ENCODE data around the gene MAD1L1. TPM values are rescaled to one million over a fixed set of nuclear protein-coding genes. Genes with fewer than 3 reads are reported as not detected.
A peak's percentile ranks its signal among the peaks of the same experiment; 100 is the strongest.

The MAD1L1 gene
- total and polyA plus RNA-seq, 2 of the 8 experiments (the other 6 are each of a cell fraction or from before 2014, with no cell fraction given), result 40.4 to 44.6 TPM

DNA sequence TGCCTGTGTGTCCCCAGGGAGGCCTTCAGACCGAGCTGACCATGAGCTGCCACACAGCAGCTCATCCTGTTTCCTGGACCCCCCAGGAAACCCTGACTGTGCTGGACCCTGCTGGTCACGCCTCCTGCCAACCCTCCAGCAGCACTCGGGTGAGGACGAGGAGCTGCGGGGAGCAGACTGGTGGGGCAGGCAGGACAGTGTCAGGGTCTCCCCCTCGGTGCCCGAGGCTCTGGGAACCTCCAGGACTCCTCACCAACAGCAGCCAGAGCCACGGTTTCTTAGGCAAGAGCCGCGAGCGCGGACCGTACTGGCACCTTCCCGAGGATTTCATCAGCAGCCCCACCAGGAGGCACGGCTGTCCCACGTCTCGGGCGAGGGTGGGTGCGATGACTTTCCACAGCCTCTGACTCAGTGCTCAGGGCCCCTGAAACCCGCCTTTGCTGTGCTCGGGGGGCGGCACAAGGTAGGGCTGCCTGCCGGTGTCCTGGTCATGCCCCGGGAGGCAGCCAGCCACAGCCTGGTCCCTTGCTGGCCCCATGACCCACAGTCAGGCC is 375.8 kb downstream of the MAD1L1 start:
- Histone ChIP-seq H2BK12ac (ENCODE audit: low read depth, low read length) (no peak overlapping the region), H3K4me2 (ENCODE audit: insufficient read depth in 1 of 2, low read depth in 2 of 2, low read length in 2 of 2) (no peak overlapping the region), H2BK120ac (replicated peaks; ENCODE audit: low read depth, low read length) (no peak overlapping the region), H2AFZ (ENCODE audit: low read length) (no peak overlapping the region), H3K79me1 (ENCODE audit: low read depth, low read length) (no peaks in the 10 kb centered on the region), H3K27ac (ENCODE audit: low read depth, low read length) (peak overlapping the region; percentile 45; the same call in 1 of the 2 replicates), H4K91ac (replicated peaks; ENCODE audit: insufficient read length, low read length) (no peak overlapping the region), H3K4me3 (ENCODE audit: extremely low read depth in 1 of 4, insufficient read depth in 2 of 4, low read depth in 3 of 4, low read length in 4 of 4) (no peak overlapping the region), H3K4me1 (replicated peaks in 1 of 4; ENCODE audit: control insufficient read depth in 3 of 4, insufficient read depth in 4 of 4, low read length in 3 of 4) (no peaks in the 10 kb centered on the region), H3K9me3 (ENCODE audit: insufficient read depth in 2 of 2, low read depth in 1 of 2, low read length in 1 of 2) (no peaks in the 10 kb centered on the region), H3K27me3 (replicated peaks in 1 of 4; ENCODE audit: control insufficient read depth in 3 of 4, extremely low read depth in 1 of 4, insufficient read depth in 3 of 4, low read length in 3 of 4) (no peaks in the 10 kb centered on the region), H3K18ac (ENCODE audit: extremely low read depth, low read length) (no peak overlapping the region), H2BK5ac (ENCODE audit: low read depth, low read length) (no peak overlapping the region; the same call in 1 of the 2 replicates), H3K79me2 (ENCODE audit: control insufficient read depth in 1 of 2, insufficient read depth in 2 of 2, low read length in 2 of 2) (no peaks in the 10 kb centered on the region), H3K36me3 (ENCODE audit: control insufficient read depth in 2 of 4, insufficient read depth in 4 of 4, low read length in 3 of 4) (no peaks in the 10 kb centered on the region), H2BK15ac (ENCODE audit: low read length) (no peak overlapping the region), H3K9ac (replicated peaks in 1 of 4; ENCODE audit: extremely low read depth in 1 of 4, low read depth in 3 of 4, low read length in 3 of 4) (no peak overlapping the region), H3K14ac (ENCODE audit: insufficient read length) (no peak overlapping the region), H2AK5ac (ENCODE audit: low read depth, low read length) (no peak overlapping the region), H4K20me1 (replicated peaks in 1 of 2; ENCODE audit: control insufficient read depth in 1 of 2, insufficient read depth in 2 of 2, low read length in 2 of 2) (no peaks in the 10 kb centered on the region), H4K8ac (ENCODE audit: extremely low read depth, insufficient read depth, low read length) (peak overlapping the region; percentile 25; the same call in 1 of the 2 replicates), H4K5ac (ENCODE audit: insufficient read length, low read depth, low read length) (no peak overlapping the region), H3K23me2 (ENCODE audit: low read depth, low read length) (no peaks in the 10 kb centered on the region), H2BK20ac (ENCODE audit: low read length) (no peak overlapping the region), H3K56ac (replicated peaks; ENCODE audit: insufficient read length, low read depth, low read length) (no peak overlapping the region), H3K23ac (ENCODE audit: insufficient read length) (no peak overlapping the region), H3K4ac (replicated peaks; ENCODE audit: insufficient read length, low read depth, low read length) (no peak overlapping the region)
- 84% methylated on average over 20 of the region's 24 CpGs; no CpG with 5 or more reads in 1 of the 2 experiments for WGBS, 2 experiments (ENCODE audit: extremely low coverage in 1 of 2, insufficient coverage in 1 of 2, insufficient read length in 1 of 2, insufficient replicate concordance in 2 of 2, low coverage in 1 of 2, low lambda C conversion rate in 2 of 2, missing lambda C conversion rate in 1 of 2)
- ChIA-PET POLR2A (ENCODE audit: partially characterized antibody) (no interaction called here), CTCF (ENCODE audit: partially characterized antibody) (no interaction called here)
- FAIRE-seq (no peak), DNase-seq (ENCODE audit: low read depth in 1 of 2, low spot score in 2 of 2) (no peak)
- TF ChIP-seq SAP30 (IDR thresholded peaks at IDR 0.05; ENCODE audit: insufficient read depth, insufficient replicate concordance, low read length), result no peak
- TF ChIP-seq SIX5 (IDR thresholded peaks at IDR 0.05; ENCODE audit: low read depth, low read length), result no peak
- no peak for TF ChIP-seq SIN3A (conservative IDR thresholded peaks at IDR 0.05 in 1 of 2, IDR thresholded peaks at IDR 0.05 in 1 of 2; ENCODE audit: low read depth in 1 of 2, low read length in 2 of 2)
- no peak for TF ChIP-seq POLR2A (IDR thresholded peaks at IDR 0.05; ENCODE audit: control extremely low read depth in 1 of 2, low read depth in 2 of 2, low read length in 2 of 2)
- no peak for TF ChIP-seq GABPA (IDR thresholded peaks at IDR 0.05; ENCODE audit: borderline replicate concordance, insufficient read depth, low read length)
- no peak for TF ChIP-seq GTF2F1 (IDR thresholded peaks at IDR 0.05; ENCODE audit: borderline replicate concordance, low read depth, low read length)
- no peak for TF ChIP-seq NANOG (IDR thresholded peaks at IDR 0.05; ENCODE audit: insufficient read depth, low read depth, low read length, poor library complexity, severe bottlenecking)
- TF ChIP-seq RFX5 (IDR thresholded peaks at IDR 0.05; ENCODE audit: borderline replicate concordance, low read depth, low read length), result no peak
- no peak for TF ChIP-seq TAF7 (optimal IDR thresholded peaks at IDR 0.05; ENCODE audit: borderline replicate concordance, low read depth, low read length)
- TF ChIP-seq KDM1A (IDR thresholded peaks at IDR 0.05; ENCODE audit: borderline replicate concordance, low read length), result no peak
- no peak for TF ChIP-seq CHD1 (IDR thresholded peaks at IDR 0.05; ENCODE audit: low read depth, low read length)
- no peak for TF ChIP-seq ZNF274 (IDR thresholded peaks at IDR 0.05; ENCODE audit: borderline replicate concordance, extremely low read depth, low read length)
- TF ChIP-seq KDM5A (IDR thresholded peaks at IDR 0.05; ENCODE audit: low read length), result no peak
- no peak for TF ChIP-seq SRF (IDR thresholded peaks at IDR 0.05; ENCODE audit: low read depth, low read length)
